HG02884 (cell line): ENCODE measurements around the gene VSTM4.

Source experiments
- ATAC-seq: cut with Tn5 transposase; IDR thresholded peaks from one replicate; pipeline ENCODE4 v1.9.1; 2021; ENCODE audit warnings: mild to moderate bottlenecking, moderate library complexity; ENCODE audit not compliant: unreplicated experiment

Gene VSTM4

GRCh38 chr10:49050906-49051305, 64.4 kb downstream of the VSTM4 start:
- no peak for ATAC-seq

- no peak for ATAC-seq
These were observed 65.0 kb downstream of the VSTM4 start for GRCh38 chr10:49050366-49050765.

- ATAC-seq: no peak
These were observed 65.7 kb downstream of the VSTM4 start for GRCh38 chr10:49049660-49050059.

GRCh38 chr10:49047128-49047639, 68.1 kb downstream of the VSTM4 start:
- ATAC-seq: no peak

- ATAC-seq: no peak
These were observed 70.8 kb downstream of the VSTM4 start for GRCh38 chr10:49044293-49045193.

GRCh38 chr10:49040601-49041000, 74.7 kb downstream of the VSTM4 start:
- ATAC-seq: no peak

- ATAC-seq: no peak
These were observed 75.9 kb downstream of the VSTM4 start for GRCh38 chr10:49039409-49039808.

- ATAC-seq: no peak
These were observed 76.6 kb downstream of the VSTM4 start for GRCh38 chr10:49038711-49039110.

GRCh38 chr10:49037187-49037586, 78.1 kb downstream of the VSTM4 start:
- ATAC-seq: no peak

- ATAC-seq: no peak
These were observed 78.7 kb downstream of the VSTM4 start for GRCh38 chr10:49036638-49037037.

- no peak for ATAC-seq
These were observed 79.4 kb downstream of the VSTM4 start for GRCh38 chr10:49035920-49036319.

- no peak for ATAC-seq
These were observed 80.4 kb downstream of the VSTM4 start for GRCh38 chr10:49034925-49035324.

GRCh38 chr10:49033939-49034338, 81.4 kb downstream of the VSTM4 start:
- ATAC-seq: no peak

GRCh38 chr10:49029666-49030065, 85.7 kb downstream of the VSTM4 start:
- no peak for ATAC-seq

- no peak for ATAC-seq
These were observed 86.7 kb downstream of the VSTM4 start for GRCh38 chr10:49028639-49029038.

GRCh38 chr10:49025347-49025983, 89.9 kb downstream of the VSTM4 start:
- no peak for ATAC-seq

GRCh38 chr10:49024484-49024883, 90.8 kb downstream of the VSTM4 start:
- no peak for ATAC-seq

- no peak for ATAC-seq
These were observed 91.6 kb downstream of the VSTM4 start for GRCh38 chr10:49023752-49024151.

GRCh38 chr10:49023071-49023470, 92.3 kb downstream of the VSTM4 start:
- no peak for ATAC-seq

GRCh38 chr10:49021685-49022084, 93.6 kb downstream of the VSTM4 start:
- ATAC-seq: no peak

GRCh38 chr10:49015700-49016099, 99.6 kb downstream of the VSTM4 start:
- ATAC-seq: no peak

GRCh38 chr10:49012603-49013002, 102.7 kb downstream of the VSTM4 start:
- no peak for ATAC-seq
